Measurements from ENCODE around the gene KRT4.

DNA sequence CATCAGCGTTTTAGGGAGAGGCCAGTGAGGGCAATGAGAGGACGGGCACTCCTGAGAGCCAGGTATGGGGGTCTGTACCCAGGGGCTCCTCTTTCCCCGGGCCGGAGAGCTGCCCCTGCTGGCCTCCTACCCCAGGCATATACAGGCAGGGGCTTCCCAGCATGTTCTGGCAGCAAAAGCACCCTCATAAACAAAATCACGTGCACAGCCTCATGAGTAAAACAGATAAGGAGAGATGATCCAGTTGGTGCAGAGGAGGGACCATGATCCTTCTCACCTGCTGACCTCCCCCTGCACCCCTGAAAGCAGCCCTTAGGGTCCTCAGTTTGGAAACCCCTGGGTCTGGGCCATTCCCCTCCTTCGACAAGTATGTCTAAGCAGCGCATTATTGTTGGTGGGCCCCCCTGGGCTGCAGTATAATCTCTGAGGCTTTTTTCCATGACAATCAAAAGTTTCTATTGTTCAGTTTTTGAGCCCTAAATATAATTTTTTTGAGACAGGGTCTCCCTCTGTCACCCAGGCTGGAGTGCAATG is 5.0 kb upstream of the KRT4 start:
- TF ChIP-seq JUNB (IDR thresholded peaks at IDR 0.05; ENCODE audit: unreplicated experiment) (no peak), POLR2AphosphoS5 (IDR thresholded peaks at IDR 0.05; ENCODE audit: low read depth) (no peak), CREB1 (CRISPR knock-in tag; IDR thresholded peaks at IDR 0.05; ENCODE audit: low read depth) (no peak), STAT1 (IDR thresholded peaks at IDR 0.05; ENCODE audit: unreplicated experiment) (no peak), EZH2 (IDR thresholded peaks at IDR 0.05; ENCODE audit: low read depth, unreplicated experiment) (no peak), NANOG (IDR thresholded peaks at IDR 0.05; ENCODE audit: borderline replicate concordance) (no peak)
- TF ChIP-seq, protein P1, sequence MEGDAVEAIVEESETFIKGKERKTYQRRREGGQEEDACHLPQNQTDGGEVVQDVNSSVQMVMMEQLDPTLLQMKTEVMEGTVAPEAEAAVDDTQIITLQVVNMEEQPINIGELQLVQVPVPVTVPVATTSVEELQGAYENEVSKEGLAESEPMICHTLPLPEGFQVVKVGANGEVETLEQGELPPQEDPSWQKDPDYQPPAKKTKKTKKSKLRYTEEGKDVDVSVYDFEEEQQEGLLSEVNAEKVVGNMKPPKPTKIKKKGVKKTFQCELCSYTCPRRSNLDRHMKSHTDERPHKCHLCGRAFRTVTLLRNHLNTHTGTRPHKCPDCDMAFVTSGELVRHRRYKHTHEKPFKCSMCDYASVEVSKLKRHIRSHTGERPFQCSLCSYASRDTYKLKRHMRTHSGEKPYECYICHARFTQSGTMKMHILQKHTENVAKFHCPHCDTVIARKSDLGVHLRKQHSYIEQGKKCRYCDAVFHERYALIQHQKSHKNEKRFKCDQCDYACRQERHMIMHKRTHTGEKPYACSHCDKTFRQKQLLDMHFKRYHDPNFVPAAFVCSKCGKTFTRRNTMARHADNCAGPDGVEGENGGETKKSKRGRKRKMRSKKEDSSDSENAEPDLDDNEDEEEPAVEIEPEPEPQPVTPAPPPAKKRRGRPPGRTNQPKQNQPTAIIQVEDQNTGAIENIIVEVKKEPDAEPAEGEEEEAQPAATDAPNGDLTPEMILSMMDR (conservative IDR thresholded peaks at IDR 0.05; ENCODE audit: low read depth in 2 of 2), result no peak
- TF ChIP-seq, protein P2, sequence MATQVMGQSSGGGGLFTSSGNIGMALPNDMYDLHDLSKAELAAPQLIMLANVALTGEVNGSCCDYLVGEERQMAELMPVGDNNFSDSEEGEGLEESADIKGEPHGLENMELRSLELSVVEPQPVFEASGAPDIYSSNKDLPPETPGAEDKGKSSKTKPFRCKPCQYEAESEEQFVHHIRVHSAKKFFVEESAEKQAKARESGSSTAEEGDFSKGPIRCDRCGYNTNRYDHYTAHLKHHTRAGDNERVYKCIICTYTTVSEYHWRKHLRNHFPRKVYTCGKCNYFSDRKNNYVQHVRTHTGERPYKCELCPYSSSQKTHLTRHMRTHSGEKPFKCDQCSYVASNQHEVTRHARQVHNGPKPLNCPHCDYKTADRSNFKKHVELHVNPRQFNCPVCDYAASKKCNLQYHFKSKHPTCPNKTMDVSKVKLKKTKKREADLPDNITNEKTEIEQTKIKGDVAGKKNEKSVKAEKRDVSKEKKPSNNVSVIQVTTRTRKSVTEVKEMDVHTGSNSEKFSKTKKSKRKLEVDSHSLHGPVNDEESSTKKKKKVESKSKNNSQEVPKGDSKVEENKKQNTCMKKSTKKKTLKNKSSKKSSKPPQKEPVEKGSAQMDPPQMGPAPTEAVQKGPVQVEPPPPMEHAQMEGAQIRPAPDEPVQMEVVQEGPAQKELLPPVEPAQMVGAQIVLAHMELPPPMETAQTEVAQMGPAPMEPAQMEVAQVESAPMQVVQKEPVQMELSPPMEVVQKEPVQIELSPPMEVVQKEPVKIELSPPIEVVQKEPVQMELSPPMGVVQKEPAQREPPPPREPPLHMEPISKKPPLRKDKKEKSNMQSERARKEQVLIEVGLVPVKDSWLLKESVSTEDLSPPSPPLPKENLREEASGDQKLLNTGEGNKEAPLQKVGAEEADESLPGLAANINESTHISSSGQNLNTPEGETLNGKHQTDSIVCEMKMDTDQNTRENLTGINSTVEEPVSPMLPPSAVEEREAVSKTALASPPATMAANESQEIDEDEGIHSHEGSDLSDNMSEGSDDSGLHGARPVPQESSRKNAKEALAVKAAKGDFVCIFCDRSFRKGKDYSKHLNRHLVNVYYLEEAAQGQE (IDR thresholded peaks at IDR 0.05; ENCODE audit: unreplicated experiment), result no peak
- TF ChIP-seq, protein P3, sequence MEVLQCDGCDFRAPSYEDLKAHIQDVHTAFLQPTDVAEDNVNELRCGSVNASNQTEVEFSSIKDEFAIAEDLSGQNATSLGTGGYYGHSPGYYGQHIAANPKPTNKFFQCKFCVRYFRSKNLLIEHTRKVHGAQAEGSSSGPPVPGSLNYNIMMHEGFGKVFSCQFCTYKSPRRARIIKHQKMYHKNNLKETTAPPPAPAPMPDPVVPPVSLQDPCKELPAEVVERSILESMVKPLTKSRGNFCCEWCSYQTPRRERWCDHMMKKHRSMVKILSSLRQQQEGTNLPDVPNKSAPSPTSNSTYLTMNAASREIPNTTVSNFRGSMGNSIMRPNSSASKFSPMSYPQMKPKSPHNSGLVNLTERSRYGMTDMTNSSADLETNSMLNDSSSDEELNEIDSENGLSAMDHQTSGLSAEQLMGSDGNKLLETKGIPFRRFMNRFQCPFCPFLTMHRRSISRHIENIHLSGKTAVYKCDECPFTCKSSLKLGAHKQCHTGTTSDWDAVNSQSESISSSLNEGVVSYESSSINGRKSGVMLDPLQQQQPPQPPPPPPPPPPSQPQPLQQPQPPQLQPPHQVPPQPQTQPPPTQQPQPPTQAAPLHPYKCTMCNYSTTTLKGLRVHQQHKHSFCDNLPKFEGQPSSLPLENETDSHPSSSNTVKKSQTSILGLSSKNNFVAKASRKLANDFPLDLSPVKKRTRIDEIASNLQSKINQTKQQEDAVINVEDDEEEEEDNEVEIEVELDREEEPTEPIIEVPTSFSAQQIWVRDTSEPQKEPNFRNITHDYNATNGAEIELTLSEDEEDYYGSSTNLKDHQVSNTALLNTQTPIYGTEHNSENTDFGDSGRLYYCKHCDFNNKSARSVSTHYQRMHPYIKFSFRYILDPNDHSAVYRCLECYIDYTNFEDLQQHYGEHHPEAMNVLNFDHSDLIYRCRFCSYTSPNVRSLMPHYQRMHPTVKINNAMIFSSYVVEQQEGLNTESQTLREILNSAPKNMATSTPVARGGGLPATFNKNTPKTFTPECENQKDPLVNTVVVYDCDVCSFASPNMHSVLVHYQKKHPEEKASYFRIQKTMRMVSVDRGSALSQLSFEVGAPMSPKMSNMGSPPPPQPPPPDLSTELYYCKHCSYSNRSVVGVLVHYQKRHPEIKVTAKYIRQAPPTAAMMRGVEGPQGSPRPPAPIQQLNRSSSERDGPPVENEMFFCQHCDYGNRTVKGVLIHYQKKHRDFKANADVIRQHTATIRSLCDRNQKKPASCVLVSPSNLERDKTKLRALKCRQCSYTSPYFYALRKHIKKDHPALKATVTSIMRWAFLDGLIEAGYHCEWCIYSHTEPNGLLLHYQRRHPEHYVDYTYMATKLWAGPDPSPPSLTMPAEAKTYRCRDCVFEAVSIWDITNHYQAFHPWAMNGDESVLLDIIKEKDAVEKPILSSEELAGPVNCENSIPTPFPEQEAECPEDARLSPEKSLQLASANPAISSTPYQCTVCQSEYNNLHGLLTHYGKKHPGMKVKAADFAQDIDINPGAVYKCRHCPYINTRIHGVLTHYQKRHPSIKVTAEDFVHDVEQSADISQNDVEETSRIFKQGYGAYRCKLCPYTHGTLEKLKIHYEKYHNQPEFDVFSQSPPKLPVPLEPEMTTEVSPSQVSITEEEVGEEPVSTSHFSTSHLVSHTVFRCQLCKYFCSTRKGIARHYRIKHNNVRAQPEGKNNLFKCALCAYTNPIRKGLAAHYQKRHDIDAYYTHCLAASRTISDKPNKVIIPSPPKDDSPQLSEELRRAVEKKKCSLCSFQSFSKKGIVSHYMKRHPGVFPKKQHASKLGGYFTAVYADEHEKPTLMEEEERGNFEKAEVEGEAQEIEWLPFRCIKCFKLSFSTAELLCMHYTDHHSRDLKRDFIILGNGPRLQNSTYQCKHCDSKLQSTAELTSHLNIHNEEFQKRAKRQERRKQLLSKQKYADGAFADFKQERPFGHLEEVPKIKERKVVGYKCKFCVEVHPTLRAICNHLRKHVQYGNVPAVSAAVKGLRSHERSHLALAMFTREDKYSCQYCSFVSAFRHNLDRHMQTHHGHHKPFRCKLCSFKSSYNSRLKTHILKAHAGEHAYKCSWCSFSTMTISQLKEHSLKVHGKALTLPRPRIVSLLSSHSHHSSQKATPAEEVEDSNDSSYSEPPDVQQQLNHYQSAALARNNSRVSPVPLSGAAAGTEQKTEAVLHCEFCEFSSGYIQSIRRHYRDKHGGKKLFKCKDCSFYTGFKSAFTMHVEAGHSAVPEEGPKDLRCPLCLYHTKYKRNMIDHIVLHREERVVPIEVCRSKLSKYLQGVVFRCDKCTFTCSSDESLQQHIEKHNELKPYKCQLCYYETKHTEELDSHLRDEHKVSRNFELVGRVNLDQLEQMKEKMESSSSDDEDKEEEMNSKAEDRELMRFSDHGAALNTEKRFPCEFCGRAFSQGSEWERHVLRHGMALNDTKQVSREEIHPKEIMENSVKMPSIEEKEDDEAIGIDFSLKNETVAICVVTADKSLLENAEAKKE (CRISPR knock-in tag; IDR thresholded peaks at IDR 0.05), result no peak
